NCI-H748 (cell line): Measurements from ENCODE around the gene CDK4.
"Not testable (repeated sequence)": the region's sequence is repeated elsewhere in the genome, so short reads cannot be mapped to it uniquely, and the experiment has no call there.

ENCODE experiments used
- DNase-seq: peaks from one replicate; lab custom pipeline; 2025; ENCODE audit not compliant: unreplicated experiment; lab: John Stamatoyannopoulos, UW

The CDK4 gene

GRCh38 chr12:57726884-57727757, 25.0 kb downstream of the CDK4 start:
- DNase-seq, result peak; percentile 80

GRCh38 chr12:57726151-57726883, 25.8 kb downstream of the CDK4 start:
- DNase-seq, result peak; percentile 91

- DNase-seq, result no peak
These were observed 26.3 kb downstream of the CDK4 start for GRCh38 chr12:57725851-57726150.

- DNase-seq, result no peak
These were observed 27.0 kb downstream of the CDK4 start for GRCh38 chr12:57724936-57725740.

GRCh38 chr12:57724003-57724935, 27.8 kb downstream of the CDK4 start:
- DNase-seq, result no peak

- DNase-seq, result no peak
These were observed 28.5 kb downstream of the CDK4 start for GRCh38 chr12:57723630-57723962.

- DNase-seq, result peak; percentile 54
These were observed 29.1 kb downstream of the CDK4 start for GRCh38 chr12:57722716-57723629.

GRCh38 chr12:57721846-57722608, 30.1 kb downstream of the CDK4 start:
- DNase-seq, result not testable (repeated sequence)

GRCh38 chr12:57720606-57721595, 31.2 kb downstream of the CDK4 start:
- no peak for DNase-seq

- no peak for DNase-seq
These were observed 32.1 kb downstream of the CDK4 start for GRCh38 chr12:57719777-57720605.

GRCh38 chr12:57718641-57719528, 33.2 kb downstream of the CDK4 start:
- no peak for DNase-seq

GRCh38 chr12:57717846-57718640, 34.1 kb downstream of the CDK4 start:
- no peak for DNase-seq

- no peak for DNase-seq
These were observed 35.0 kb downstream of the CDK4 start for GRCh38 chr12:57717131-57717530.

- no peak for DNase-seq
These were observed 35.8 kb downstream of the CDK4 start for GRCh38 chr12:57716305-57716704.

GRCh38 chr12:57715786-57716185, 36.3 kb downstream of the CDK4 start:
- no peak for DNase-seq
